Measurements from ENCODE around the gene MIA3.

- no peak for TF ChIP-seq CTCF (conservative IDR thresholded peaks at IDR 0.05; ENCODE audit: low read depth, low read length)
- no peak for TF ChIP-seq EZH2 (IDR thresholded peaks at IDR 0.05; ENCODE audit: borderline replicate concordance, low read depth, low read length, poor library complexity, severe bottlenecking)
Measured at GRCh38 chr1:222592171-222592570, 25.7 kb upstream of the MIA3 start.
